GM21447 (cell line): ENCODE measurements around the gene GLS.
"Not testable (repeated sequence)": the region's sequence is repeated elsewhere in the genome, so short reads cannot be mapped to it uniquely, and the experiment has no call there.

ENCODE experiments used
- ATAC-seq: cut with Tn5 transposase; IDR thresholded peaks from one replicate; pipeline ENCODE4 v1.9.1; 2021; ENCODE audit not compliant: unreplicated experiment

Gene GLS

DNA sequence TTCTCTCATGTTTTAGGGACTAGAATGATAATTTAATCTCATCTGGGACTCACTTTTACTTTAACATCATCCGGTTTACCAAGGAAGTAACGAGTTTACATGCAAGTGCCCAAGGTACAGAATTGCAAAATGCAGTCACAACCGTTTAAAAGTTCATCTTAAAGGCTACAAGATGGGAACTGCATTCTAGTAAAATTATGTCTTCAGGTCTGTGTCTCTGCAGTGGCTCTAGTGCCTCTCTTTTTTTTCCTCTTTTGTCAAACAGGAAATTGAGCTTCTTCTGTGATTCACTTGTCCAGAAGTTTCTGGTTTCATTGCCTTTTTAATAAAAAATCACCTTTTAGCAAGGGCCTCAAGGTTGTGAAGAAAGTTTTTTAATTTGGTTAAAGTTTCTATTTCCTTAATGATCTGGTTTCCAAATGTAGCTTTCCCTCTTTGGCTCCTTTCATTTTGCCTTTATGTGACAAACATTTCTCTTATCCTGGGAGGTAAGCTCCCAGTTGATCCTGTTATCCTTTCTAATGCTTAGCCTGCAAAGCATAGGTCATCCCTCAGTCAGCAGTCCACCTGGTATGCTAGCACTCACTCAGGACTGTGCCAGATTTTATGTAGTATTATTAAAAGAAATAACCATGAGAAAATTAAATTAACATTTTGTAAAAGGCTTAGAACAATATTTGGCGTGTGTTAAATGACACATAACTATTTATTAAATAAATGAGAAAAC lies 2.4 kb downstream of the GLS start:
- no peak for ATAC-seq

DNA sequence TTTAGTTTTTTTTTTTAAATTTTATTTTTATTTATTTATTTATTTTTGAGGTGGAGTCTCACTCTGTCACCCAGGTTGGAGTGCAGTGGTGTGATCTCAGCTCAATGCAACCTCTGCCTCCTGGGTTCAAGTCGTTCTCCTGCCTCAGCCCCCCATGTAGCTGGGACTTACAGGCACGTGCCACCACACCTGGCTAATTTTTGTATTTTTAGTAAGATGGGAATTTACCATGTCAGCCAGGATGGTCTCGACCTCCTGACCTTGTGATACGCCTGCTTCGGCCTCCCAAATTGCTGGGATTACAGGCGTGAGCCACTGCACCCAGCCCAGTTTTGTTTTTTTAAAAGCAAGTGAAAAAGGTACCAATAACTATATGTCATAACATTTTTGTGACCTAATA lies 5.2 kb downstream of the GLS start:
- ATAC-seq, result not testable (repeated sequence)

DNA sequence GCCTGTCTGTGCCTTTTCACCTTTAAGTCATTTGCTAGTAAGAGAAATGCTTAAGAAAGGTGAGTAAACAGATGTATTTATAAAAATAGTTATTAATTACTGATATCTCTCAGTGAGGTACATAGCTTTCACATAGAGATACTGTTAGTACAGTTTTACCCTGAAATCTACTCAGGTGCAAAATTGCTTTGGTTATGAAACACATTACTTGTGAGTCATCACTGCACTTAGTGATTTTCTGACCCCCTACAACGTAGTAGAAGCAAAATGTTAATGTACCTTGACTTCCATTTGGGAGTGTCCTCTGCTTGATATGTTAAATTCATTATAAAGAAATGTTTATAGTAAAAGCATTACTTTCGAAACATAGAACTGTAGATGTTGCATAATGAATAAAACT lies 6.5 kb downstream of the GLS start:
- ATAC-seq, result peak; percentile 60

DNA sequence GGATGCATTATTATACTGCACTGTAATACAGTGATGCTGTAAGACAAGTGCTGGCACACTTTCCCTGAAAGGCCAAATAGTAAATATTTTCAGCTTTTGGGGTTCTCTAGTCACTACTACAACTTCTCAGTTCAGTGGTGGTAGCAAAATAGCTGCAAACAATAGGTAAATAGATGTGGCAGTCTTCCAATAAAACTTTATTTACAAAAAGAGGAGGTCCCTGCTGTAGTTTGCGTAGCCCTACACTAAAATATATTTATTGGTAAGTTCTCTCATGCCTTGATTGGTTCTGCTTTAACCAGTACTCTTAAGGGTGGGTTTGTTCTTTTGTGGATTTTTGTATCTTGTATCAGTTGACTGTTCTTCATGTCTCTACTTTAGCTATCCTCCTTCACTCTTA lies 7.8 kb downstream of the GLS start:
- ATAC-seq, result no peak

- no peak for ATAC-seq
Observed at GRCh38 chr2:190889175-190889943, 8.7 kb downstream of the GLS start.

- peak; percentile 43 for ATAC-seq
Observed at GRCh38 chr2:190891372-190891771, 10.8 kb downstream of the GLS start.

DNA sequence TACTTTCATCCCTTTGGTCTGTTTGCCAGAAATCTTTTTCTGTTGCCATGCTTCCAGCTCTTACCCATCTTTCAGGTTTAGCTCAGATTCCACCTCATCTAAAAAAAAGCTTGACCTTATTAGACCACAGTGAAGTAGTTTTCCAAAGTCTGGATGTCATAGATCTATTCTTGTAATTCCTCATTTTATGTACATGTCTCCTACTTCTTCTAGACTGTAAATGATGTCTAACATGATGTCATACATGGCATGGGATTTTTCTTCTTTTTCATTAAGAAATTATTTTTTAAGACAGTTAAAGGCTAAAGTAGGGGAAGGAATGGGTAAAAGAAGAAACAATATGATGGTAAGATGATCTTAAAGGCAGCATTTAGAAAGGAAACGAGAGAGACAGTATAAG lies 11.3 kb downstream of the GLS start:
- no peak for ATAC-seq

DNA sequence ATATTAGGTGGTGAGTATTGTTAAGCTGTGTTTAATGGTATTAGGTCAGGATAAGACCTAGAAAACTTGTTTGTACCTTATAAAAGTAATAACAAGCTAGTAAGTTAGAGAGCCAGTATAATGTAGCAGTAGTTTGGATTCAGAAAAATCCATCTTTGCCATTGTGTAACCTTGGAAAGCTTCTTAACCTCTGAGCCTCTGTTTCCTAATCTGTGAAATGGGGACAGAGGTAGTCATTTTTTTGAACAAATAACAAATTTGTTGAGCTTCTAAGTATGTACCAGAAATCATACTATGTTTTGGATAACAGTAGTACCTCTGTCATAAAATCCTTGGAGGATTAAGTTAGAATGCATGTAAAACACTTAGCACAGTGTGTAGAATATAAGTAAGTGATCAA lies 12.5 kb downstream of the GLS start:
- no peak for ATAC-seq

DNA sequence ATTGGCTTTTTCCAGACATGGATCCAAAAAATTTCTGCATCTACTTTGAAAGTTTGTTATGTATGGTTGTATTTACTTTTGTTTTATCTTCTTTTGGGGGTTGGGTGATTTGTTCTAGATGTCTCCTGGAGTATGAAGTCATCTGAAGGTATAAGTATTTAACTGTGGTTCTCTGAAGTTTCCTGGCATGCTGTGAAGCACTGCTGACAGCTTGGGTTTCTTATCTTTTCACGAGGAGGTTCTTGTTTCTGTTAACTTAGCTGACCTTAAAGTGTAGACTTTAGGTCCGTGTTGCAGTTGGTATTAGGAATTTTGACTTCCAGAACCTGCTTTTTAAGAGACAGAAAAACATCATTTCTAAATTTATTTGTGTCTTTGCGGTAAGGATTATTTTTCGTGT lies 15.9 kb downstream of the GLS start:
- no peak for ATAC-seq

GRCh38 chr2:190903693-190904450 lies 23.3 kb downstream of the GLS start:
- ATAC-seq, result no peak

- ATAC-seq, result no peak
Observed at GRCh38 chr2:190904640-190905261, 24.1 kb downstream of the GLS start.

- no peak for ATAC-seq
Observed at GRCh38 chr2:190908532-190908931, 27.9 kb downstream of the GLS start.

- no peak for ATAC-seq
Observed at GRCh38 chr2:190909680-190910079, 29.1 kb downstream of the GLS start.

DNA sequence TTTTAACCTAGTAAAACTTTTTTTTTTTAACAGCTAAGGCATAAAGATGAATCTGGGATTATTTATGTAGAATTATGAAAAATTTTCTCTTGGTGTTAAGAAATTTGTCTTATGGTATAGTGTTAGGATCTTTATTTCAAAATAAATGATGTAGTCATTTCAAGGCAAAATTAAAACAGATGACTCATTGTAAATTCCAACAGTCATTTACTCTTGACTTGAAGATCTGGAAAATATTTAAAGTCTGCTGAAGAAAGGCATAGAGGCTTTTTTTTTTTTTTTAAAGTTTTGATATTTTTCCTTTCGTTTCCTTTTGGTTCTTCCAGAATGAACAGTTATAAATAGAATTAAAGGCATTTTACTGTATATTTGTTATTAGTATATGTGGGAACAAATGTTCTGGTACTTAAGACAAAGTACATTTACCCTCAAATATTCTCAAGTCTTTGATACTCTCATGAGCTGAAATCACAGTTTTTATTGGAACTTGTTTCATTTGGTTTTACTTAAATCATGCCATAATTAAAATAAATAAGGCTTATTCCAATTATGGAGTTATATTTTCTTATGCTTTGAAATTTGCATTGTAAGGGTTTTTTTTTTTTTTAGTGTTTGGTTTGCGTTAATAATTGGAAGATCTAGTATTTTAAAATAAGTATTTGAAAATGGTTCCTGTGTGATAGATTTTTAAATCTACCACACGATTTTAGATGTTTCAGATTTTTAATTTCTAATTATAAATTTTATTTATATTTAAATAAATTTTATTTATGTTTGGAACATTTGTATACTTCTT lies 29.9 kb downstream of the GLS start:
- no peak for ATAC-seq

DNA sequence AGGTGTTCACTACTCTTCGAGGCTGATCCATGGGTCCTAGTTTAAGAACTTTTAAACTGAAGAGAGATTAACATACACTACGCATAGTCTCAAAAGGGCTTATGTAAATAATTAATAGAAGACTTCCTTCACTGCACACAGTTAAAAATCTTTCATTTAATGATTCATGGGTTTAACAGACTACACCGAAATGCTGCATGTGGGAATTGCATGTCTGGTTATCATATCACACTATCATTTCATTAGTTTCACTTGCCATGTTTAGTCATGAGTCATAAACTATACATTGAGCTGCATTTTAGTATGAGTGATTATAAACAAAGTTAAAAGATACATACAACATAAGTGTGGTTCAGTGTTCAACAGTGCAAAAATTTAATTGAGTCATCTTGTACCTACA lies 31.2 kb downstream of the GLS start:
- peak; percentile 92 for ATAC-seq

DNA sequence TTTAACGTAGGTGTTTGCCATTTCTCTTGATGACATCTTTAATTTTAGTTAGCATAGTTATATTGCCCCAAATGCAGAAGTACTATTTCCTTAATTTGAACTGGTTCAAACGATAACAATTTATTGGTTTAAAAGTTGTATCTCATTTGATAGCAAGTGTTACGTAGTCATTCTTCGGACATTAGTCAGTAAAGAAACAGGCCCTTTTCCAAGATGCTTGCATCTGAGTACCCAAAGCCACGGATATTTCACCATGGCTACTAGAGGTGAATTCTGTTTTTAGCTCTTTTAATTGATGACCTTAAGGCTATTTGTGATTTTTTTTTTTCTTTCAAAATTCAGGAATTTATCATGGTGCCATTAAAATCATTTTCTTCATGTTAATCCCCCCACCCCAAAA lies 32.1 kb downstream of the GLS start:
- ATAC-seq, result no peak

DNA sequence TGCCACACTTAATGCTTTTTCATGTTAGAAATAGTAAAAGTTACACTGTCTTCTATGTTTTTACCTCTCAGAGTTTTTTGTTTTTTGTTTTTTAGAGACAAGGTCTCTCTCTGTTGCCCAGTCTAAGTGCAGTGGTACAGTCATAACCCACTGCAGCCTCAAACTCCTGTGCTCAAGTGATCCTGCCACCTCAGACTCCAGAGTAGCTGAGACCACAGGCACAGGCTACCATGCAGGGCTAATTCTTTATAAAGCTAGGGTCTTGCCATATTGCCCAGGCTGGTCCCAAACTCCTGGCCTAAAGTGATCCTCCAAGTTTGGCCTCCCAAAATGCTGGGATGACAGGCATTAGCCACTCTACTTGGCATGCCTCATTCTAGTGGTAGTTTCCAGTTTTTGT lies 33.1 kb downstream of the GLS start:
- ATAC-seq, result no peak

GRCh38 chr2:190916829-190917228 lies 36.2 kb downstream of the GLS start:
- ATAC-seq, result no peak

- ATAC-seq, result no peak
Observed at GRCh38 chr2:190920085-190920484, 39.5 kb downstream of the GLS start.

DNA sequence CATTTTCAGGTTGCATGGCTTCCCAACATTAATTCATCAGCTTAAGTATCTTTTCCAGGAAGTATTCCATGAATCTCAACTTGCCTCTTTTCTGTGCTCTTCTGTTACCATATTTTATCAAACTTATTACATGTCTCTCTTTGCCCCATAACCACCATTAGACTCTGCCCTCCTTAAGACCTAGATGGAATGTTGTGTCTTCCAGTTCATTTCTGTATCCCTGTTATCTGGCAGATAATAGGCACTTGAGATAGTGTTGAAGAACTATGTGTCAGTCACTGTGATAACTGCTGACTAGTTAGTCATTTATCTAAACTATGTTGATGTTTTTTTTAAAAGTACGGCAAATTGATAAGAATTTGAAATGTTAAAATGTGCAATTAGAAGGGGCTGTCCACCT lies 41.8 kb downstream of the GLS start:
- no peak for ATAC-seq

GRCh38 chr2:190927301-190927700 lies 46.7 kb downstream of the GLS start:
- ATAC-seq, result no peak
